Esophagus muscularis mucosa (tissue), 4 donors: Measurements from ENCODE around the gene UBXN7. TPM values are rescaled to one million over a fixed set of nuclear protein-coding genes. Genes with fewer than 3 reads are reported as not detected.

Experiments used
- DNase-seq: peaks from one replicate; pipeline ENCODE4 v3.0.0-alpha.2; 2017; ENCODE audit errors: extremely low spot score
- H3K27ac ChIP-seq, 4 donors: fragments of 200-600 bp; sonication (generic); replicated peaks in 1 of 4; 1 replicate in 3 of 4; 2 replicates in 1 of 4; pipeline ENCODE4 v1.5.1; 2016 to 2019; ENCODE audit warnings: mild to moderate bottlenecking in 1 of 4
- H3K27me3 ChIP-seq, 4 donors: fragments of 200-600 bp; sonication (generic); one replicate each; pipeline versions ENCODE4 v1.5.1 to v1.6.0; 2016 to 2019
- H3K36me3 ChIP-seq, 4 donors: fragments of 200-600 bp; sonication (generic); one replicate each; pipeline ENCODE4 v1.5.1; 2016 to 2019
- H3K4me1 ChIP-seq, 4 donors: fragments of 200-600 bp; sonication (generic); one replicate each; pipeline ENCODE4 v1.5.1; 2016 to 2019
- H3K4me3 ChIP-seq, 4 donors: fragments of 200-600 bp; sonication (generic); 1 replicate in 2 of 4; 2 replicates in 2 of 4; pipeline ENCODE4 v1.5.1; 2016 to 2019; ENCODE audit warnings: mild to moderate bottlenecking in 4 of 4, moderate library complexity in 1 of 4
- H3K9me3 ChIP-seq, 4 donors: fragments of 200-600 bp; sonication (generic); 1 replicate in 3 of 4; 2 replicates in 1 of 4; pipeline ENCODE4 v1.5.1; 2016 to 2019
- EP300 ChIP-seq: sonication (generic); formaldehyde crosslinking; IDR thresholded peaks from one replicate; pipeline ENCODE4 v1.6.1; 2017; ENCODE audit warnings: antibody characterized with exemption
- POLR2A ChIP-seq: fragments of 450-650 bp; IDR thresholded peaks from one replicate; pipeline ENCODE4 v1.6.1; 2017; ENCODE audit warnings: antibody characterized with exemption, moderate library complexity, mild to moderate bottlenecking, low read depth
- POLR2AphosphoS5 ChIP-seq, 2 donors: sonication (generic); formaldehyde crosslinking; IDR thresholded peaks; one replicate each; pipeline ENCODE4 v1.6.1; 2017; ENCODE audit warnings: antibody characterized with exemption in 2 of 2
- WGBS: methylation state at CpG from one replicate; pipeline ENCODE4 v1.1.5; 2018; 5-methylcytosine and 5-hydroxymethylcytosine counted together
- intact Hi-C: fragments of 100-400 bp; cut with DNase I; formaldehyde crosslinking; loops from one replicate; pipeline ENCODE4 v1.15.1; 2023
- small RNA-seq, 3 donors: library from RNA; depleted of rRNA; stranded (forward); fragments of <200 nt; gene quantifications; one replicate each; pipeline ENCODE3, GENCODE V24; 2016
- total RNA-seq, 4 donors: library from RNA; depleted of rRNA; stranded (reverse); fragments of >200 nt; gene quantifications; one replicate each; pipeline versions ENCODE4 v1.1.0 to v1.2.1, GENCODE V29; 2016
- TF ChIP-seq, protein P1 (sequence below), 3 experiments: fragments of 200-600 bp in 2 of 3; fragments of 450-650 bp in 1 of 3; sonication (generic) in 2 of 3; IDR thresholded peaks; one replicate each; pipeline ENCODE4 v1.5.1; 2017 to 2019; ENCODE audit warnings: antibody characterized with exemption in 3 of 3, mild to moderate bottlenecking in 2 of 3, moderate library complexity in 1 of 3

UBXN7 gene
- total RNA-seq, 4 donors from 2014 or later, result 15.6 to 23.7 (median 17.2) TPM

DNA sequence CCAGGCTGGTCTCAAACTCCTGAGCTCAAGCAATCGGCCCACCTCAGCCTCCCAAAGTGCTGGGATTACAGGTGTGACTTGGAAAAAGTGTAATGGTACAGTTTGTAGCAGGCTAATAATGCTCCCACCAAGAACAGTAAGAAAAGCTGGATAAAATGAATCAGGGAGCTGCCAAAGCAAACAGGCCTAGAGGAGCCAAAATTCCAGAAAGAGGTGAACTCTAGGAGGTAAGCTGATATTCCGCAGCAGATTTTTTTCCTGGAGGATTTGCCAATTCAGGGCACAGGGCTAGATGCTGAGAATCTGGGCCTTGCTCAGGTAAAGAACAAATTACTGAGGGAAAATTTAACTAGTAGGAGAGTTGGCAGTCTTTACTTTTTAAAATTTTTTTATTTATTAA, 133.7 kb downstream of the UBXN7 start:
- no peaks in the 10 kb centered on the region for H3K4me1 ChIP-seq
- no peak overlapping the region for H3K4me3 ChIP-seq
- intact Hi-C loops, result no loop called here
- H3K27me3 ChIP-seq, result no peaks in the 10 kb centered on the region
- H3K9me3 ChIP-seq, result no peaks in the 10 kb centered on the region
- WGBS, result 98% methylated on average over 2 of the region's 2 CpGs
- TF ChIP-seq POLR2AphosphoS5 (IDR thresholded peaks at IDR 0.05) (no peak), EP300 (no peak), POLR2A (no peak)
- TF ChIP-seq, protein P1, sequence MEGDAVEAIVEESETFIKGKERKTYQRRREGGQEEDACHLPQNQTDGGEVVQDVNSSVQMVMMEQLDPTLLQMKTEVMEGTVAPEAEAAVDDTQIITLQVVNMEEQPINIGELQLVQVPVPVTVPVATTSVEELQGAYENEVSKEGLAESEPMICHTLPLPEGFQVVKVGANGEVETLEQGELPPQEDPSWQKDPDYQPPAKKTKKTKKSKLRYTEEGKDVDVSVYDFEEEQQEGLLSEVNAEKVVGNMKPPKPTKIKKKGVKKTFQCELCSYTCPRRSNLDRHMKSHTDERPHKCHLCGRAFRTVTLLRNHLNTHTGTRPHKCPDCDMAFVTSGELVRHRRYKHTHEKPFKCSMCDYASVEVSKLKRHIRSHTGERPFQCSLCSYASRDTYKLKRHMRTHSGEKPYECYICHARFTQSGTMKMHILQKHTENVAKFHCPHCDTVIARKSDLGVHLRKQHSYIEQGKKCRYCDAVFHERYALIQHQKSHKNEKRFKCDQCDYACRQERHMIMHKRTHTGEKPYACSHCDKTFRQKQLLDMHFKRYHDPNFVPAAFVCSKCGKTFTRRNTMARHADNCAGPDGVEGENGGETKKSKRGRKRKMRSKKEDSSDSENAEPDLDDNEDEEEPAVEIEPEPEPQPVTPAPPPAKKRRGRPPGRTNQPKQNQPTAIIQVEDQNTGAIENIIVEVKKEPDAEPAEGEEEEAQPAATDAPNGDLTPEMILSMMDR (IDR thresholded peaks at IDR 0.05), result no peak
- no peak overlapping the region for H3K27ac ChIP-seq
- DNase-seq, result no peak
- H3K36me3 ChIP-seq, result peaks cover 3 to 44% (median 10%) of the 10 kb centered on the region in 4 donors

Small RNA genes lying within 50 kb of the gene (small RNA-seq; reads per million reads assigned to genes)
- gene AC069257.2, result 0 reads per million in 3 donors
- 0 reads per million in 3 donors for gene AC083822.1
- gene AC117490.1, result 0 reads per million in 3 donors
- gene RN7SL434P, result 0 reads per million in 3 donors
- gene RN7SL738P, result 0 reads per million in 3 donors
- 0 reads per million in 3 donors for gene RNU6-1279P
- gene RNU6-910P, result 0 reads per million in 3 donors

Other genes with a start within 250 kb of the UBXN7 start
- not detected for gene ZDHHC19, start 221.0 kb downstream of the UBXN7 start, total RNA-seq
- not detected for gene SLC51A, start 215.9 kb downstream of the UBXN7 start, total RNA-seq
- gene PCYT1A, start 144.7 kb downstream of the UBXN7 start, total RNA-seq, result 10 to 100 TPM; 55.7 to 62.7 (median 59.3) TPM
- 1 to 10 TPM; 5.3 to 9.5 (median 6.8) TPM for gene DYNLT2B, start 114.2 kb downstream of the UBXN7 start, total RNA-seq
- not detected for gene TM4SF19, start 94.0 kb downstream of the UBXN7 start, total RNA-seq
- gene RNF168, start 71.3 kb upstream of the UBXN7 start, total RNA-seq, result 10 to 100 TPM; 17.2 to 23.0 (median 22.3) TPM
- not detected for gene SMCO1, start 82.9 kb upstream of the UBXN7 start, total RNA-seq
- 1 to 10 TPM; 3.8 to 8.7 (median 5.6) TPM for gene WDR53, start 136.1 kb upstream of the UBXN7 start, total RNA-seq
- 10 to 100 TPM in 2 of 4 donors, 1 to 10 TPM in 2; 9.0 to 14.7 (median 9.8) TPM for gene FBXO45, start 136.2 kb upstream of the UBXN7 start, total RNA-seq
- 1 to 10 TPM; 6.2 to 8.5 (median 7.3) TPM for gene NRROS, start 207.3 kb upstream of the UBXN7 start, total RNA-seq